H1 (cell line): ENCODE data around the gene EAPP. TPM values are rescaled to one million over a fixed set of nuclear protein-coding genes. Genes with fewer than 3 reads are reported as not detected.
A peak's percentile ranks its signal among the peaks of the same experiment; 100 is the strongest.
"Not testable (repeated sequence)": the region's sequence is repeated elsewhere in the genome, so short reads cannot be mapped to it uniquely, and the experiment has no call there.

Source experiments
- CTCF ChIA-PET: fragments of 300-600 bp; sonication (Branson Sonifier 250); formaldehyde crosslinking; loops from one replicate; lab custom pipeline; 2021; ENCODE audit not compliant: partially characterized antibody; lab: Charles Lee
- POLR2A ChIA-PET: fragments of 300-600 bp; sonication (Branson Sonifier 250); formaldehyde crosslinking; loops from one replicate; lab custom pipeline; 2021; ENCODE audit warnings: inconsistent platforms; ENCODE audit not compliant: partially characterized antibody; lab: Charles Lee
- DNase-seq, 2 experiments: peaks; one replicate each; pipeline versions ENCODE4 v3.0.0 to v3.0.0-alpha.2; 2010 to 2022; ENCODE audit warnings: low spot score in 2 of 2, low read depth in 1 of 2, mixed read lengths in 1 of 2
- FAIRE-seq: peaks from 2 replicates; lab custom pipeline; 2011; peaks lifted over from hg19 to GRCh38; lab: Jason Lieb, UNC
- H2AFZ ChIP-seq: 2 replicates; pipeline ENCODE4 v1.8.1; 2012; ENCODE audit warnings: low read length, inconsistent platforms
- H2AK5ac ChIP-seq: 2 replicates; pipeline ENCODE4 v1.6.1; 2013; ENCODE audit warnings: low read depth, low read length
- H2BK120ac ChIP-seq: replicated peaks from 2 replicates; pipeline ENCODE3; 2013; ENCODE audit warnings: low read depth, low read length, inconsistent platforms
- H2BK12ac ChIP-seq: 2 replicates; pipeline ENCODE4 v1.6.1; 2013; ENCODE audit warnings: low read depth, low read length
- H2BK15ac ChIP-seq: 2 replicates; pipeline ENCODE4 v1.6.1; 2013; ENCODE audit warnings: low read length
- H2BK20ac ChIP-seq: 2 replicates; pipeline ENCODE4 v1.6.1; 2013; ENCODE audit warnings: low read length
- H2BK5ac ChIP-seq: 2 replicates; pipeline ENCODE4 v1.6.1; 2013; ENCODE audit warnings: low read depth, low read length
- H3K14ac ChIP-seq: 2 replicates; pipeline ENCODE4 v1.6.1; 2013; ENCODE audit warnings: inconsistent platforms; ENCODE audit not compliant: insufficient read length
- H3K18ac ChIP-seq: 2 replicates; pipeline ENCODE4 v1.6.1; 2013; ENCODE audit warnings: low read length; ENCODE audit errors: extremely low read depth
- H3K23ac ChIP-seq: 2 replicates; pipeline ENCODE4 v1.6.1; 2013; ENCODE audit warnings: inconsistent platforms; ENCODE audit not compliant: insufficient read length
- H3K23me2 ChIP-seq: 2 replicates; pipeline ENCODE4 v1.6.1; 2013; ENCODE audit warnings: low read depth, low read length
- H3K27ac ChIP-seq: 2 replicates; pipeline ENCODE4 v1.6.1; 2011; ENCODE audit warnings: low read depth, low read length, inconsistent platforms
- H3K27me3 ChIP-seq, 4 experiments: replicated peaks in 1 of 4; 1 replicate in 1 of 4; 2 replicates in 3 of 4; pipeline versions ENCODE4 v1.6.1 to v1.8.1; 2011 to 2013; ENCODE audit warnings: low read length in 3 of 4, mild to moderate bottlenecking in 3 of 4, inconsistent platforms in 2 of 4, mixed read lengths in 2 of 4, moderate library complexity in 1 of 4; ENCODE audit not compliant: control insufficient read depth in 3 of 4, insufficient read depth in 3 of 4; ENCODE audit errors: extremely low read depth in 1 of 4
- H3K36me3 ChIP-seq, 4 experiments: 2 replicates each; pipeline versions ENCODE4 v1.6.1 to v1.8.1; 2011 to 2013; ENCODE audit warnings: mild to moderate bottlenecking in 4 of 4, low read length in 3 of 4, moderate library complexity in 2 of 4, control low read depth in 1 of 4, inconsistent platforms in 1 of 4; ENCODE audit not compliant: insufficient read depth in 4 of 4, control insufficient read depth in 2 of 4
- H3K4ac ChIP-seq: replicated peaks from 2 replicates; pipeline ENCODE3; 2013; ENCODE audit warnings: low read length, low read depth, mixed read lengths, inconsistent platforms; ENCODE audit not compliant: insufficient read length
- H3K4me1 ChIP-seq, 4 experiments: replicated peaks in 1 of 4; 1 replicate in 1 of 4; 2 replicates in 3 of 4; pipeline versions ENCODE4 v1.6.1 to v1.8.1; 2011 to 2013; ENCODE audit warnings: low read length in 3 of 4, inconsistent platforms in 2 of 4, mixed read lengths in 1 of 4; ENCODE audit not compliant: insufficient read depth in 4 of 4, control insufficient read depth in 3 of 4
- H3K4me2 ChIP-seq, 2 experiments: 2 replicates each; pipeline versions ENCODE4 v1.6.1 to v1.8.1; 2011 to 2013; ENCODE audit warnings: low read depth in 2 of 2, low read length in 2 of 2, control low read depth in 1 of 2, inconsistent platforms in 1 of 2, mild to moderate bottlenecking in 1 of 2; ENCODE audit not compliant: insufficient read depth in 1 of 2
- H3K4me3 ChIP-seq, 4 experiments: fragments of 200-600, 300-600 bp in 1 of 4; sonication (generic), shearing (Covaris generic), sonication (Bioruptor Twin) in 1 of 4; 2 replicates each; pipeline versions ENCODE4 v1.5.1 to v1.8.1; 2011 to 2016; ENCODE audit warnings: low read length in 4 of 4, low read depth in 3 of 4, control low read depth in 2 of 4, inconsistent platforms in 2 of 4, mild to moderate bottlenecking in 2 of 4, mixed read lengths in 1 of 4, moderate library complexity in 1 of 4; ENCODE audit not compliant: insufficient read depth in 2 of 4; ENCODE audit errors: extremely low read depth in 1 of 4
- H3K56ac ChIP-seq: replicated peaks from 2 replicates; pipeline ENCODE3; 2013; ENCODE audit warnings: low read depth, mild to moderate bottlenecking, mixed read lengths, low read length, inconsistent platforms; ENCODE audit not compliant: insufficient read length
- H3K79me1 ChIP-seq: 2 replicates; pipeline ENCODE4 v1.6.1; 2013; ENCODE audit warnings: low read depth, low read length, control low read depth
- H3K79me2 ChIP-seq, 2 experiments: 2 replicates each; pipeline versions ENCODE4 v1.6.1 to v1.8.1; 2012 to 2013; ENCODE audit warnings: low read length in 2 of 2, mild to moderate bottlenecking in 2 of 2, inconsistent platforms in 1 of 2; ENCODE audit not compliant: insufficient read depth in 2 of 2, control insufficient read depth in 1 of 2
- H3K9ac ChIP-seq, 4 experiments: replicated peaks in 1 of 4; 1 replicate in 1 of 4; 2 replicates in 3 of 4; pipeline versions ENCODE4 v1.6.1 to v1.8.1; 2011 to 2013; ENCODE audit warnings: low read depth in 3 of 4, low read length in 3 of 4, control low read depth in 2 of 4, mild to moderate bottlenecking in 2 of 4, moderate library complexity in 2 of 4, inconsistent platforms in 1 of 4; ENCODE audit errors: extremely low read depth in 1 of 4
- H3K9me3 ChIP-seq, 2 experiments: 2 replicates each; pipeline versions ENCODE4 v1.6.1 to v1.8.1; 2012 to 2013; ENCODE audit warnings: mild to moderate bottlenecking in 2 of 2, moderate library complexity in 2 of 2, control low read depth in 1 of 2, inconsistent platforms in 1 of 2, low read depth in 1 of 2, low read length in 1 of 2, mixed read lengths in 1 of 2; ENCODE audit not compliant: insufficient read depth in 2 of 2
- H4K20me1 ChIP-seq, 2 experiments: replicated peaks in 1 of 2; 2 replicates each; pipeline versions ENCODE3 to v1.8.1; 2011 to 2013; ENCODE audit warnings: inconsistent platforms in 2 of 2, low read length in 2 of 2, mild to moderate bottlenecking in 1 of 2; ENCODE audit not compliant: insufficient read depth in 2 of 2, control insufficient read depth in 1 of 2
- H4K5ac ChIP-seq: 2 replicates; pipeline ENCODE4 v1.6.1; 2013; ENCODE audit warnings: low read length, low read depth, mixed read lengths, inconsistent platforms; ENCODE audit not compliant: insufficient read length
- H4K8ac ChIP-seq: 2 replicates; pipeline ENCODE4 v1.8.0; 2013; ENCODE audit warnings: mild to moderate bottlenecking, moderate library complexity, low read length, inconsistent platforms; ENCODE audit not compliant: insufficient read depth; ENCODE audit errors: extremely low read depth
- H4K91ac ChIP-seq: replicated peaks from 2 replicates; pipeline ENCODE3; 2013; ENCODE audit warnings: low read length, mixed read lengths, inconsistent platforms; ENCODE audit not compliant: insufficient read length
- WGBS, 2 experiments: shearing (Covaris generic) in 1 of 2; methylation state at CpG; one replicate each; pipeline versions ENCODE4 v1.1.6 to v1.1.7; 2013 to 2015; ENCODE audit warnings: low lambda C conversion rate in 2 of 2, mixed read lengths in 2 of 2, inconsistent platforms in 1 of 2, low coverage in 1 of 2, missing lambda C conversion rate in 1 of 2; ENCODE audit not compliant: insufficient replicate concordance in 2 of 2, insufficient coverage in 1 of 2, insufficient read length in 1 of 2; ENCODE audit errors: extremely low coverage in 1 of 2, missing lambda C conversion rate in 1 of 2; 5-methylcytosine and 5-hydroxymethylcytosine counted together
- polyA plus RNA-seq, 7 experiments: library from polyadenylated mRNA; depleted of rRNA in 3 of 7; stranded (reverse) in 5 of 7; unstranded in 2 of 7; fragments of >200 nt in 5 of 7; fragments of 200-250 nt in 2 of 7; gene quantifications; 1 replicate in 5 of 7; 2 replicates in 1 of 7; 4 replicates in 1 of 7; pipeline versions ENCODE4 v1.2.1 to v1.2.3, GENCODE V29; 2011 to 2013; ENCODE audit warnings: missing spikeins in 2 of 7, mixed read lengths in 2 of 7
- total RNA-seq: library from RNA; stranded (reverse); fragmentation: NEBNext Ultra II Directional; extraction: Animal tissue kit (Norgen Biotek cat#: 25700); gene quantifications from 2 replicates; pipeline ENCODE4 v1.2.1, GENCODE V29; 2021

Gene EAPP
- total and polyA plus RNA-seq, 2 of the 8 experiments (the other 6 are each of a cell fraction or from before 2014, with no cell fraction given): 18.3 to 28.7 TPM

- H3K4me1 ChIP-seq, DNase-seq, H3K4ac ChIP-seq, H2BK5ac ChIP-seq, H4K91ac ChIP-seq, H2BK15ac ChIP-seq, H3K56ac ChIP-seq, H3K4me3 ChIP-seq, H3K27me3 ChIP-seq, H4K5ac ChIP-seq, H3K18ac ChIP-seq, POLR2A ChIA-PET, H3K36me3 ChIP-seq, H3K4me2 ChIP-seq, H3K79me1 ChIP-seq, H2BK12ac ChIP-seq, CTCF ChIA-PET, H2BK120ac ChIP-seq, H3K23ac ChIP-seq, H3K79me2 ChIP-seq, H3K9ac ChIP-seq, H4K8ac ChIP-seq, H3K9me3 ChIP-seq, H2AK5ac ChIP-seq, H3K27ac ChIP-seq, FAIRE-seq, H4K20me1 ChIP-seq, H3K23me2 ChIP-seq, H3K14ac ChIP-seq, H2AFZ ChIP-seq, H2BK20ac ChIP-seq: not testable (repeated sequence)
- WGBS, 2 experiments: no CpG with 5 or more reads among the region's 16 CpGs
Observed at GRCh38 chr14:34547136-34547520, 7.6 kb upstream of the EAPP start.

DNA sequence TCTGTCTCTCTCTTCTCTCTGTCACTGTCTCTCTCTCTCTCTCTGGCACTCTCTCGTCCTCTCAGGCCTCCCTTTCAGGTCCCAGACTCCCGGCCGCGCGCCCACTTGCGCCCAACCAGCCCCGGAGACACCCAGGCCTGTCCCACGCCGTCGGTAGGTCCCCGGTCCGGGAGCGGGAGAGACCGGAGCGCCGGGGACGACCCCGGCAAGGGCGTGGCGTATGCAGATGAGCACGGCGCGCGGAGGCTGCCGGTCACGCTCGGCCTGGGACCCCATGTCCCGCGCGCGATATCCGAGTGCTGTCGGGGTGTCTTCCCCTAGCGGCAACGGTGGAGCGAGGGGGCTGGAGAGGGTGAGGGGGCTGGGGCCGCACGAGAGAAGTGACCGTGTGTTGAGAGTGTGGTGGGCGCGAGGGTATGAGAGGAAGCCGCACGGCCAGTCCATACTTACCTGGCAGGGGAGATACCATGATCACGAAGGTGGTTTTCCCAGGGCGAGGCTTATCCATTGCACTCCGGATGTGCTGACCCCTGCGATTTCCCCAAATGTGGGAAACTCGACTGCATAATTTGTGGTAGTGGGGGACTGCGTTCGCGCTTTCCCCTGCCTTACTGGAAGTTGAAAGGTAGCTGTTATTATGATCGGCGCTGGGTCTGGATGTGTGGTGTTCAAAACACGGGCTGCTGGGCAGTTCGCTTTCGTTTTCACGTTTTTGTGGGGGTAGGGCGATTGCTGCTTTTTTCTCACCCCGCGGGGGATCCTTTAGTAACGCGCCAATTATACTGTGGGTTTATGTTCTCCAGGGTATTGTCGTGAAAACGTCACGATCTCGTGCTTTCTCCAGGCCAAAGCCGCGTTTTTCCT, 7.0 kb upstream of the EAPP start:
- H4K91ac ChIP-seq, H3K79me1 ChIP-seq, H3K4me3 ChIP-seq, H2BK20ac ChIP-seq, H4K20me1 ChIP-seq, H2AK5ac ChIP-seq, DNase-seq, H3K9me3 ChIP-seq, H3K4ac ChIP-seq, H3K27me3 ChIP-seq, H2AFZ ChIP-seq, H2BK120ac ChIP-seq, H3K23me2 ChIP-seq, H3K4me1 ChIP-seq, H3K36me3 ChIP-seq, H4K8ac ChIP-seq, H2BK12ac ChIP-seq, H3K27ac ChIP-seq, H3K14ac ChIP-seq, POLR2A ChIA-PET, H3K18ac ChIP-seq, H2BK5ac ChIP-seq, H3K23ac ChIP-seq, H3K9ac ChIP-seq, H4K5ac ChIP-seq, H3K79me2 ChIP-seq, H2BK15ac ChIP-seq, CTCF ChIA-PET, H3K4me2 ChIP-seq, H3K56ac ChIP-seq: not testable (repeated sequence)
- no CpG with 5 or more reads among the region's 68 CpGs for WGBS, 2 experiments
- FAIRE-seq: peak; percentile 97
